CD4-positive, alpha-beta T cell treated with Interferon alpha-2 for 1 hour (primary cell): ENCODE data around the gene HINT3.
A peak's percentile ranks its signal among the peaks of the same experiment; 100 is the strongest.
"Not testable (repeated sequence)": the region's sequence is repeated elsewhere in the genome, so short reads cannot be mapped to it uniquely, and the experiment has no call there.

ENCODE experiments used
- DNase-seq, 2 donors: peaks; one replicate each; pipeline ENCODE4 v3.0.0-alpha.2; 2020 to 2022

Gene HINT3

DNA sequence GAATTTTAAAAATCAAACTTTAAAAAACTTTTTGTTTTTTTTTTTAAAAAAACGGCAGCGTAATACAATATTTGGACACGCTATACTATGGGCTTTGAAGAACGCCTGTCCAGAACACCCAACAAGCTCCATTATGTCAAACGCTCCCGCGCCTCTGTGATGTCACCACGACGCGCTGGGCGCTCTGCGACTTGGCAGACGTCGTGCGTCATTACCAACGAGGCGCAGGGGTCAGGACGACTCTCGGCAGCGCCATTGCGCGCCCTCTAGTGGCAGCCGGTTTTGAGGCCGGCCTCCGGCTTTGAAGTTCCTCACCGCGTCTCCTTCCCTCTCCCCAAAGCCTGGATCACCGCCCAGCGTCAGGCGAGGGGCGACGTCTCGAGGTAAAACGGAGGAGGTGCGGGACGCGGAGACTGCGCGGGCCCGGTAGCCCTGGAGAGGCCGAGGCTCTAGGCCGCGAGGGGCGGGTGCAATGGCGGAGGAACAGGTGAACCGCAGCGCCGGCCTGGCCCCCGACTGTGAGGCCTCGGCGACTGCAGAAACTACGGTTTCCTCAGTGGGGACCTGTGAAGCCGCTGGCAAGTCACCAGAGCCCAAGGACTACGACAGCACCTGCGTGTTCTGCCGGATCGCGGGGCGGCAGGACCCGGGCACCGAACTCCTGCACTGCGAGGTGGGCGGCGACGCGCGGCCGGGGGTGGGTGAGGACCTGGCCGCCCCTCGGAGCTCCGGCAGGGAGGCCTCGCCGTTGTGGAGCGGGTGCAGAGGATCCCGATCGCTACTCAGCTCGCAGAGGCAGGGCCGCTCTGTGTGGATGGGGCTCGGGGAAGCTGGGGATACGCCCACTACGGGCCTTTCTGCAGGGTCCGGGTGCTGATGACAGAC is at the start of gene HINT3:
HINT3 (plus strand) TSS at position 265 of the 885 bp plus-strand sequence; CDS start at position 473, 208 bp downstream.
- peak; percentile 96 to 97 for DNase-seq

DNA sequence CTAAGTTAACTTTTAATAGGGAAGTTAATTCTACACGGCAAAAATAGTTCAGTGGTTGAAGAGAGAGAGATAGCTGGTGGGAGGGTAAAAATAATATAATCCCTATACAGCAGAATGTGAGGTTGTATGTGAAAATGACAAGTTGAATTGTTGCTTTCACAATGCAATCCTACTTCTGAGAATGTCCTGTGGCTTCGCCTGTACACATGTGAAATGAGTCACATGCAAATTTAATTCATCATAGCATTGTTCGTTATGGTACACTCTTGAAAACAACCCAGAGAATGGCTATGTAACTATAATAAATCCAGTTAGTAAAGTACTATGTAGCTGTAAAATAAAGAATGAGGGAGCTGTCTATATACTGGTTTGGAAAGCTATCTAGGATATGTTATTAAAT is 46.0 kb upstream of the HINT3 start:
- no peak for DNase-seq

- not testable (repeated sequence) for DNase-seq
These were observed 45.5 kb upstream of the HINT3 start for GRCh38 chr6:125911051-125911451.

- DNase-seq = not testable (repeated sequence)
These were observed 44.1 kb upstream of the HINT3 start for GRCh38 chr6:125912430-125912829.

- no peak for DNase-seq
These were observed 43.4 kb upstream of the HINT3 start for GRCh38 chr6:125913145-125913544.

GRCh38 chr6:125913864-125914351 is 42.7 kb upstream of the HINT3 start:
- DNase-seq = no peak

GRCh38 chr6:125918230-125918629 is 38.3 kb upstream of the HINT3 start:
- no peak for DNase-seq

GRCh38 chr6:125918681-125919566 is 37.6 kb upstream of the HINT3 start:
- peak; percentile 74 to 89 for DNase-seq

- DNase-seq = no peak
These were observed 37.0 kb upstream of the HINT3 start for GRCh38 chr6:125919618-125920017.

DNA sequence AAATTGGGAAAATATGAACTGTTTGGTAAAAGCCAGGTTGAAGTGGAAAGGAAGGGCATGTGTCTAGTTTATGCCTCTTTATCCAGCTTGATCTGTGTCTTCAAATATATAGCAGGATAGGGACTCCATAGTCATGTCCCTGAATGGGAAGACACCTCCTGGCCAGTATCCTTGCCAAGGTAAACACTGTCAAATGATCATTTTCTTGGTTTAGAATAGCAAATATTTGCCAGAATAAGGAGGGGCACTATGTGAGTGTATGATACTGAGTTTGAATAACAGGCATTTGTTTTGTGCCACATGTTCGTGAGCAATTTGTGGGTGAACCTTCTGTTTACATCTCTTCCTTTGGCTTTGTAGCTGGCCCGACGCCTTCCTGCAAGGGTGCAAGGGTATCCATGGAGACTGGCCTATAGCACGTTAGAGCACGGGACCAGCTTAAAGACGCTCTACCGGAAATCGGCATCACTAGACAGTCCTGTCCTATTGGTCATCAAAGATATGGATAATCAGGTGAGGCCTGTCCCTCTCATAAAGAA is 34.2 kb upstream of the HINT3 start:
- DNase-seq = no peak

GRCh38 chr6:125923366-125923877 is 33.1 kb upstream of the HINT3 start:
- no peak for DNase-seq

GRCh38 chr6:125924169-125924568 is 32.4 kb upstream of the HINT3 start:
- no peak for DNase-seq

DNA sequence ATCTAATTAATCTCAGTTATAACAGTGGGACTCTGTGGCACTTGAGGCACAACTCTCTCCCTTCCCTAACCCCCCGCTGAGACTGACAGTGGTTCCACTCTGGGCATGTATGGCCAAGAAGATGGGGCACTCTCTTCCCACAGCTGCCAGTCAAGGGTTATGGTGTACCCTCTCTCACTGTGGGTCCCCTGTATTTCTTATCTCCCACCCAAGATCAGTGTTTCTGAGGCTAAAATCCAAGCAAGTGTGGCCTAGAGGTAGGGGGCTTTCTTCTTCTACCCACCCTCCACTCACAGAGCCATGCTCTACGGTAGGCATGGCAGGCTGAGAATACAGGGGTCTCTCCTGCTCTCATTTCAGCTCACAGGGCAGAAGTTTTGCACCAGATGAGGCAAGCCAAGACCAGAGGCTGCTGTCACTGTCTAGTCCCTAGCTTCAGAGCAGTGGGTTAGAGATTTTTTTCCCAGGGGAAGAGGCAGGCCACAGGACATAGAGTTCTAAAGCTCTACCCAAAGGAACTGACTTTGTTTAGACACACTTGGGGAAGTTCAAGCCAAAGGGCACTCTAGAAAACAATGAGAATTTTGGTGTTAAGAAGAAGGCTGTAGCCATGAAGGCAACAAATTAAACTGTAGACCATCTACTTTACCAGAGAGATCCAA is 31.7 kb upstream of the HINT3 start:
- DNase-seq = no peak

DNA sequence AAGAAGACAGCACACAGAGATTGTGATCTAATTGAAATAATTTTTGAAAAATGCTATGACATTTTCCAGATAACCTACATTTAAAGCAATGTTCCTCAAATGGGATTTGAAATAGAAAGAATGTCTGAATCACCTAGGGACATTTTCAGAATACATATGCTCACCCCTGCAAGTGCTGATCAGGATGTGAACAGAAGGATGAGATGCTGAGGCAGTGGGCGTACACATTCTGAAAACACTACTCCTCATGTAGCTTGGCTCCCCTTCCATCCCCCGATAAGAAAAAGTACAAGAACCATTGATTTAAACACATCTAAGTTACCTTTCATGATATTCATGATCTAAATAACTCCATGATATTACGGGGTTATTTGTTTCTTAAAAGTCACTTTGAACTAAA is 29.9 kb upstream of the HINT3 start:
- no peak for DNase-seq

GRCh38 chr6:125927761-125928160 is 28.8 kb upstream of the HINT3 start:
- DNase-seq = no peak

- DNase-seq = no peak
These were observed 25.7 kb upstream of the HINT3 start for GRCh38 chr6:125930765-125931418.

GRCh38 chr6:125931733-125932450 is 24.7 kb upstream of the HINT3 start:
- DNase-seq = no peak

DNA sequence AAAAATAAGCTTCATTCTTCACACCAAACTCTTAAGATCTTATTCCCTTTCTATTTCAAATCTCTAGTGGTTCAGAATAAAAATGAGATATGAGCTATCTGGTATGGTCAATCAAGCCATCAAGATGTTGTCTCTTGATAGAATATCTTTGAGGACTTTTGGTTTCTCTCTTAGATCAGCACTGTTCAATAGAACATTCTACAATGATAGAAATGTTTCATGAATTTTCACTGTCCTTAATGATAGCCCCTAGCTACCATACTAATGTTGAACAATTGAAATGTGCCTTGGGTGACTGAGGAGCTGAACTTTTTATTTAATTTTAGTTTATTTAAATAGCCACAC is 24.1 kb upstream of the HINT3 start:
- no peak for DNase-seq

DNA sequence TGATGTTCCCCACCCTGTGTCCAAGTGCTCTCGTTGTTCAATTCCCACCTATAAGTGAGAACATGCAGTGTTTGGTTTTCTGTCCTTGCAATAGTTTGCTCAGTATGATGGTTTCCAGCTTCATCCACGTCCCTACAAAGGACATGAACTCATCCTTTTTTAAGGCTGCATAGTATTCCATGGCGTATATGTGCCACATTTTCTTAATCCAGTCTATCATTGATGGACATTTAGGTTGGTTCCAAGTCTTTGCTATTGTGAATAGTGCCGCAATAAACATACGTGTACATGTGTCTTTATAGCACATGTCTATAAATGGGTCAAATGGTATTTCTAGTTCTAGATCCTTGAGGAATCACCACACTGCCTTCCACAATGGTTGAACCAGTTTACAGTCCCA is 21.1 kb upstream of the HINT3 start:
- not testable (repeated sequence) for DNase-seq

DNA sequence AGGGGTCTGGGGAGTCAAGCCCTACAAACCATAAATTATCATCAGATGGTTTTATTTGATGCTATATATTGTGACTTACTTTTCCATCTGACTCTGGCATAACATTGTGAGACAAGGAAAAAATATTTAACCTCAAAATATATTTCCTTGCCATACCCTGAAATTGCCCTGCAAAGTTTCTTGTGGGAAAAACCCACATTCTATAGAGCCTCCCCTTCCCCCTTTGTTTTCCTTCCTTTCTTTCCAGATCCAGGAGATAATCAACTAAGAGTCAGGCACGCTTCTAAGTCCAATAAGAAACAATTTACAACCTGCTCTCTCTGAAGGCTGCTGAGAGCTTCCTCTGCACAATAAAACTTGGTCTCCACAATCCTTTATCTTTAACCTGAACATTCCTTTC is 17.5 kb upstream of the HINT3 start:
- no peak for DNase-seq

GRCh38 chr6:125939791-125940190 is 16.8 kb upstream of the HINT3 start:
- DNase-seq = no peak
